PC-9 (cell line): ENCODE measurements around the gene RAB3C. TPM values are rescaled to one million over a fixed set of nuclear protein-coding genes. Genes with fewer than 3 reads are reported as not detected.

ENCODE experiments used
- BruUV-seq: library from RNA; stranded (reverse); fragments of 400-500 nt; replicated peaks from 2 replicates; lab custom pipeline; 2021; lab: Mats Ljungman, UMichigan
- CTCF ChIA-PET: fragments of 300-600 bp; sonication (Branson Sonifier 250); formaldehyde crosslinking; loops from one replicate; lab custom pipeline; 2022; ENCODE audit warnings: antibody characterized with exemption; lab: Charles Lee
- POLR2A ChIA-PET: fragments of 300-600 bp; sonication (Branson Sonifier 250); formaldehyde crosslinking; loops from one replicate; lab custom pipeline; 2022; ENCODE audit warnings: antibody characterized with exemption; ENCODE audit not compliant: unreplicated experiment; lab: Charles Lee
- DNase-seq, 2 experiments: peaks; one replicate each; pipeline versions ENCODE4 v3.0.0 to v3.0.0-alpha.2; 2015 to 2022; ENCODE audit warnings: mixed read lengths in 1 of 2
- H2AFZ ChIP-seq: fragments of 200-600 bp; sonication (generic); 2 replicates; pipeline ENCODE4 v1.8.1; 2017; ENCODE audit warnings: antibody characterized with exemption
- H3F3A ChIP-seq: fragments of 200-600 bp; sonication (generic); 2 replicates; pipeline ENCODE4 v1.8.1; 2017; ENCODE audit warnings: antibody characterized with exemption, mild to moderate bottlenecking, low read depth; ENCODE audit not compliant: insufficient read depth
- H3K27ac ChIP-seq: fragments of 200-600 bp; sonication (generic); 2 replicates; pipeline ENCODE4 v1.6.1; 2016; ENCODE audit warnings: mixed run types
- H3K27me3 ChIP-seq: fragments of 200-600 bp; sonication (generic); 2 replicates; pipeline ENCODE4 v1.6.1; 2016; ENCODE audit warnings: low read depth, mixed run types; ENCODE audit not compliant: insufficient read depth
- H3K36me3 ChIP-seq: fragments of 200-600 bp; sonication (generic); 2 replicates; pipeline ENCODE4 v1.6.1; 2016; ENCODE audit warnings: low read depth, mixed run types
- H3K4me1 ChIP-seq: fragments of 200-600 bp; sonication (generic); replicated peaks from 2 replicates; pipeline ENCODE4 v1.6.1; 2016; ENCODE audit warnings: mixed run types; ENCODE audit not compliant: insufficient read depth
- H3K4me2 ChIP-seq: fragments of 200-600 bp; sonication (generic); 2 replicates; pipeline ENCODE4 v1.6.1; 2017; ENCODE audit warnings: mixed run types
- H3K4me3 ChIP-seq: fragments of 200-600 bp; sonication (generic); 2 replicates; pipeline ENCODE4 v1.6.1; 2016; ENCODE audit warnings: mixed run types
- H3K79me2 ChIP-seq: fragments of 200-600 bp; sonication (generic); 2 replicates; pipeline ENCODE4 v1.6.1; 2017; ENCODE audit warnings: low read depth, mixed run types
- H3K9me2 ChIP-seq: fragments of 200-600 bp; sonication (generic); 2 replicates; pipeline ENCODE4 v1.8.1; 2017; ENCODE audit warnings: mild to moderate bottlenecking; ENCODE audit not compliant: insufficient read depth
- H3K9me3 ChIP-seq: fragments of 200-600 bp; sonication (generic); 2 replicates; pipeline ENCODE4 v1.8.1; 2016; ENCODE audit warnings: low read depth; ENCODE audit not compliant: insufficient read depth
- H4K20me1 ChIP-seq: fragments of 200-600 bp; sonication (generic); 2 replicates; pipeline ENCODE4 v1.8.1; 2017; ENCODE audit not compliant: insufficient read depth
- EZH2 ChIP-seq: fragments of 200-600 bp; sonication (generic); IDR thresholded peaks from 2 replicates; pipeline ENCODE4 v1.8.0; 2017; ENCODE audit warnings: antibody characterized with exemption, low read depth
- intact Hi-C: fragments of 100-400 bp; cut with micrococcal nuclease; formaldehyde crosslinking; loops from one replicate; pipeline ENCODE4 v1.10.0; 2022; ENCODE audit not compliant: unreplicated experiment
- total RNA-seq: library from RNA; stranded (reverse); gene quantifications from 2 replicates; pipeline ENCODE4 v1.2.3, GENCODE V29; 2021
- TF ChIP-seq, protein P1 (sequence below): fragments of 200-600 bp; sonication (generic); conservative IDR thresholded peaks from 2 replicates; pipeline ENCODE4 v1.6.1; 2017; ENCODE audit warnings: mixed run types, antibody characterized with exemption, mild to moderate bottlenecking, moderate library complexity

Gene RAB3C
- total RNA-seq, 1 experiment from 2014 or later, result not detected

DNA sequence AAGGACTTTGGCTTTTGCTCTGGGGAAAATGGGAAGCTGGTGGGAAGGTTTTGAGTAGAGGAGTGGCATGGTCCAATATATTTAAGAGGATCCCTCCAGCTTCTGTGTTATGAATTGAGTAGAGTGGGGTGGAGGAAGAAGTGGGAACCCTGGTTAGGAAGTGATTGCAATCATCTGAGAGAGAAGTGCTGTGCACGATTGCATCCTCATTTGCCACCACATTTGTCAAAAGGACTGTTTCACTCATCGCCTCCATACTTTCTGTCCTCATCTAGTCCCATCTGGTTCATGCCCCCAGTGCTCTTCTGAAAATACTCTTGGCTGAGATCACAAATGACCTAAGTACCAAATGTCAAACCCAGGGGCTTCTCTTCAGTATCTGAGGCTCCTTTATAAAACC, 192.1 kb downstream of the RAB3C start:
- no peak overlapping the region for H3K4me2 ChIP-seq
- BruUV-seq, result no TSS peak
- H3K36me3 ChIP-seq, result no peaks in the 10 kb centered on the region
- POLR2A ChIA-PET, result no interaction called here
- no peaks in the 10 kb centered on the region for H3K79me2 ChIP-seq
- intact Hi-C loops, result no loop called here
- H3F3A ChIP-seq, result no peaks in the 10 kb centered on the region
- no peaks in the 10 kb centered on the region for H3K9me3 ChIP-seq
- no peak overlapping the region for H3K27ac ChIP-seq
- no peak overlapping the region for H3K4me3 ChIP-seq
- DNase-seq, result no peak
- H4K20me1 ChIP-seq, result no peaks in the 10 kb centered on the region
- CTCF ChIA-PET, result no interaction called here
- H2AFZ ChIP-seq, result no peak overlapping the region
- no peak for TF ChIP-seq EZH2
- TF ChIP-seq, protein P1, sequence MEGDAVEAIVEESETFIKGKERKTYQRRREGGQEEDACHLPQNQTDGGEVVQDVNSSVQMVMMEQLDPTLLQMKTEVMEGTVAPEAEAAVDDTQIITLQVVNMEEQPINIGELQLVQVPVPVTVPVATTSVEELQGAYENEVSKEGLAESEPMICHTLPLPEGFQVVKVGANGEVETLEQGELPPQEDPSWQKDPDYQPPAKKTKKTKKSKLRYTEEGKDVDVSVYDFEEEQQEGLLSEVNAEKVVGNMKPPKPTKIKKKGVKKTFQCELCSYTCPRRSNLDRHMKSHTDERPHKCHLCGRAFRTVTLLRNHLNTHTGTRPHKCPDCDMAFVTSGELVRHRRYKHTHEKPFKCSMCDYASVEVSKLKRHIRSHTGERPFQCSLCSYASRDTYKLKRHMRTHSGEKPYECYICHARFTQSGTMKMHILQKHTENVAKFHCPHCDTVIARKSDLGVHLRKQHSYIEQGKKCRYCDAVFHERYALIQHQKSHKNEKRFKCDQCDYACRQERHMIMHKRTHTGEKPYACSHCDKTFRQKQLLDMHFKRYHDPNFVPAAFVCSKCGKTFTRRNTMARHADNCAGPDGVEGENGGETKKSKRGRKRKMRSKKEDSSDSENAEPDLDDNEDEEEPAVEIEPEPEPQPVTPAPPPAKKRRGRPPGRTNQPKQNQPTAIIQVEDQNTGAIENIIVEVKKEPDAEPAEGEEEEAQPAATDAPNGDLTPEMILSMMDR, result no peak
- no peaks in the 10 kb centered on the region for H3K9me2 ChIP-seq
- no peaks in the 10 kb centered on the region for H3K4me1 ChIP-seq
- H3K27me3 ChIP-seq, result no peaks in the 10 kb centered on the region; the same call in 1 of the 2 replicates

DNA sequence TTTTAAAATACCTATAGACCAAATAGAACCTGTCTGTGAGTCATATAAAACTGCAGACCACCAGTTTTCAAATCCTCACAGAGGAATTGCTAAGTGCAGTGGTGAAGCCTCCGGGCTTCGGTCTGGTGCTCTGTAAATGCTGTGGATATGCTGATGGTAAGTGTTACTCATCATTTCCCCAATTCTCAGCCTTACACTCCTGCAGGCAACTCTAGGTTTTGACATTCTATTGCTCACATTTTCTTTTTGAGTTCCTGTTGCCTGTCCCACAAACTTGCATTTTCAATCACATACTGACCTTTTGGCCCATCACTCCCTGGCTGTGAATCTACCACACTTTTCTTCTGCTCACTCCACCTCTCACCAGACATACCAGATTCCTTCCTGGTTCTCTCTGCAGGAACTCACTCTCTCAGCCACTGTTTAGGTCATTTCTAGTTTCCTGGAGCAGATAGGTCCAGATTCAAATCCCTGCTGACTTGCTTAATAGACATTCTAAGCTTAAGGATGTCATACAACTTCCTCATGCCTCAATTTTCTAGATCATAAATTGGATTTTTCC, 192.9 kb downstream of the RAB3C start:
- Histone ChIP-seq H3F3A (no peaks in the 10 kb centered on the region), H3K9me2 (no peaks in the 10 kb centered on the region), H3K79me2 (no peaks in the 10 kb centered on the region), H3K27ac (no peak overlapping the region), H3K9me3 (no peaks in the 10 kb centered on the region), H3K4me3 (no peak overlapping the region), H3K36me3 (no peaks in the 10 kb centered on the region), H3K4me1 (no peaks in the 10 kb centered on the region), H3K27me3 (no peaks in the 10 kb centered on the region; the same call in 1 of the 2 replicates), H4K20me1 (no peaks in the 10 kb centered on the region), H3K4me2 (no peak overlapping the region), H2AFZ (no peak overlapping the region)
- no peak for TF ChIP-seq EZH2
- TF ChIP-seq, protein P1, result no peak
- CTCF ChIA-PET, result no interaction called here
- POLR2A ChIA-PET, result interaction anchor here (0.6 kb wide), 1 partner anchor 229 kb away, joined by 3 read pairs; no protein-coding TSS in a partner anchor
- no TSS peak for BruUV-seq
- intact Hi-C loops, result no loop called here
- no peak for DNase-seq

DNA sequence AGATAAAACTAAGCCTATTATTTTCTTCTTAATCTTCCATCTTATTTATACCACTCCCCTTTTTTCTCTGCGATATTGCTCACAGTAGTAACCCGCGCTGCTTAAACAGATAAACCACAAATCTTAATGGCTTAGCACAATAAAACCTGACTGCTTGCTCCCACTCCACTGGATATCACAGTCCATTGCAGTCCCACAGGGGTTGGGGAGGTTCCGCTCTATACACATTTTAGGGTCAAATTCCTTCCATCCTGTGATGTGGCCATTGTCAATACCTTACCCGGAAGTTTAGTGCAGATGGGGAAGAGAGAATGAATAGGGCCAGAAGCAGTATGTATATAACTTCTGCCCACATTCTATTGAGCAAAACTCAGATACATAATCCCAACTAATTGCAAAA, 193.7 kb downstream of the RAB3C start:
- Histone ChIP-seq H3K27ac (no peak overlapping the region), H2AFZ (no peak overlapping the region), H3K9me2 (no peaks in the 10 kb centered on the region), H4K20me1 (no peaks in the 10 kb centered on the region), H3K27me3 (no peaks in the 10 kb centered on the region; the same call in 1 of the 2 replicates), H3K9me3 (no peaks in the 10 kb centered on the region), H3K36me3 (no peaks in the 10 kb centered on the region), H3K4me2 (no peak overlapping the region), H3K4me1 (no peaks in the 10 kb centered on the region), H3F3A (no peaks in the 10 kb centered on the region), H3K4me3 (no peak overlapping the region), H3K79me2 (no peaks in the 10 kb centered on the region)
- BruUV-seq, result no TSS peak
- intact Hi-C loops, result no loop called here
- TF ChIP-seq EZH2, result no peak
- TF ChIP-seq, protein P1, result no peak
- ChIA-PET CTCF (no interaction called here), POLR2A (no interaction called here)
- DNase-seq, result no peak
